Testis (tissue), 3 donors: ENCODE measurements around the gene C2CD3. TPM values are rescaled to one million over a fixed set of nuclear protein-coding genes. Genes with fewer than 3 reads are reported as not detected.

Experiments used
- DNase-seq: peaks from one replicate; pipeline ENCODE4 v3.0.0-alpha.2; 2019
- H3K27ac ChIP-seq, 2 donors: fragments of 200-600 bp; sonication (generic); one replicate each; pipeline ENCODE4 v1.5.1; 2019
- H3K27me3 ChIP-seq: fragments of 200-600 bp; sonication (generic); one replicate; pipeline ENCODE4 v1.5.1; 2019
- H3K36me3 ChIP-seq: fragments of 200-600 bp; sonication (generic); one replicate; pipeline ENCODE4 v1.5.1; 2017; ENCODE audit warnings: low read depth; ENCODE audit errors: missing control alignments
- H3K4me1 ChIP-seq: fragments of 200-600 bp; sonication (generic); one replicate; pipeline ENCODE4 v1.5.1; 2019
- H3K4me3 ChIP-seq, 2 donors: fragments of 200-600 bp; sonication (generic); one replicate each; pipeline ENCODE4 v1.5.1; 2017 to 2019
- H3K9me3 ChIP-seq: fragments of 200-600 bp; sonication (generic); one replicate; pipeline ENCODE4 v1.5.1; 2017
- CTCF ChIP-seq, 3 experiments: fragments of 450-650 bp in 2 of 3; fragments of 200-600 bp in 1 of 3; sonication (generic) in 1 of 3; IDR thresholded peaks; one replicate each; pipeline ENCODE4 v1.5.1; 2016 to 2019; ENCODE audit warnings: antibody characterized with exemption in 3 of 3, mild to moderate bottlenecking in 2 of 3, moderate library complexity in 1 of 3
- POLR2A ChIP-seq: fragments of 450-650 bp; IDR thresholded peaks from one replicate; pipeline ENCODE4 v1.6.1; 2017; ENCODE audit warnings: antibody characterized with exemption, mild to moderate bottlenecking, moderate library complexity
- WGBS, 2 donors: methylation state at CpG; one replicate each; pipeline ENCODE4 v1.1.5; 2018; 5-methylcytosine and 5-hydroxymethylcytosine counted together
- intact Hi-C: fragments of 100-400 bp; cut with DNase I; formaldehyde crosslinking; loops from one replicate; pipeline ENCODE4 v1.15.1; 2023; ENCODE audit warnings: low total_unique reads
- polyA plus RNA-seq: library from polyadenylated mRNA; stranded (reverse); fragments of 350-450 nt; fragmentation: Illumina TruSeq; extraction: RNeasy Lipid Tissue Mini Kit (QIAGEN cat#74804); gene quantifications from one replicate; pipeline ENCODE4 v1.2.3, GENCODE V29; 2014; ENCODE audit warnings: low read depth, low replicate concordance; ENCODE audit not compliant: insufficient read depth
- total RNA-seq, 2 donors: library from RNA; depleted of rRNA; stranded (reverse); fragments of >200 nt; gene quantifications; one replicate each; pipeline ENCODE4 v1.2.3, GENCODE V29; 2016

Gene C2CD3
- total and polyA plus RNA-seq, 3 donors from 2014 or later, result 56.1 to 89.4 (median 59.0) TPM

GRCh38 chr11:74005721-74006517 is 164.9 kb downstream of the C2CD3 start:
- no peak overlapping the region for H3K27ac ChIP-seq
- no peak for TF ChIP-seq CTCF (IDR thresholded peaks at IDR 0.05)
- TF ChIP-seq POLR2A, result no peak
- no peak for DNase-seq
- intact Hi-C loops, result no loop called here
- no peaks in the 10 kb centered on the region for H3K4me1 ChIP-seq
- no peaks in the 10 kb centered on the region for H3K27me3 ChIP-seq
- WGBS, 2 donors, result 95 to 98% methylated on average over 17 to 29 of the region's 29 CpGs
- H3K9me3 ChIP-seq, result no peaks in the 10 kb centered on the region
- no peak overlapping the region for H3K4me3 ChIP-seq
- no peaks in the 10 kb centered on the region for H3K36me3 ChIP-seq

DNA sequence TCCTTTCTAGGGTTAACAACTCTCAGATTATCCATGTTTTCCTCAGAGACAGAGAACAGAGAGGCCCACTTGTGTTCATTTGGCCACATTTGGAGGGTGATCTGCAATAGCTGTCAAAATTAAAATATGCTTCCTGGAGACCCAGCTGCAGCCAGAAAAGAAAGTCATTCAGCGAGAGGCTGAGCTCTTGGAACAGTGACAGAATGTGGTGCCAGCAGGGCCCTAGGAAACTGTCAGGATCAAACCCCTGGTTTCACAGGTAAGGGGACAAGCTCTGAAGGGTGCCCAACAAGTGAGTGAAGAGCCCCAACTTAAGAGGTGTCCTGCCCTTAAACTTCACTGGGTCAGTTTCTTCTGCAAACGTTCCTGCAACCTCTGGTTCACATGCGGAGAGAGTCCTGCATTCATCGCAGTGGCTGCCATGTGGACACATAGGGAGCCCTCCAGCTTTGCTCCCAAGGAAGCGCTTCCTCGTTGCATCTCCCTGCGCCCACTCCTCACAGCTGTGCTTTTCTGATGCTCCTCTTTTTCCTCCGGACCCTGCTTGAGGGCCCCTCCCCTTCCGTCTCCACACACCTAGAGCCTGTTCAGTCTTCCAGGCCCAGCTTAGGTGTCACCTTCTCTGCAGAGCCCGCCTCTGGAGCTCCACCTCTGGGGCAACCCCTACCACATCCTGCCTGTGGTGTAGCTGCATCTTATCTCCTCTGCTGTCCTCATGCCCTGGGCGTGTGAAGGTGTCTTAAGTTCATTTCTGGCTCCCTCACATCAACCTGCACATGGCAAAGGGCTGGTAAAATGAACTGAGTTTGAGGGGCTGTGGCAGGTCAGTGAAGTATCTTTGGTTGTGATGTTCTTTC is 165.8 kb downstream of the C2CD3 start:
- intact Hi-C loops, result no loop called here
- WGBS, 2 donors, result 81 to 86% methylated on average over 11 of the region's 11 CpGs
- no peak for TF ChIP-seq POLR2A
- no peak for TF ChIP-seq CTCF (IDR thresholded peaks at IDR 0.05)
- H3K4me3 ChIP-seq, result no peak overlapping the region
- H3K36me3 ChIP-seq, result no peaks in the 10 kb centered on the region
- no peak overlapping the region for H3K27ac ChIP-seq
- H3K9me3 ChIP-seq, result no peaks in the 10 kb centered on the region
- DNase-seq, result no peak
- H3K27me3 ChIP-seq, result no peaks in the 10 kb centered on the region
- no peaks in the 10 kb centered on the region for H3K4me1 ChIP-seq

DNA sequence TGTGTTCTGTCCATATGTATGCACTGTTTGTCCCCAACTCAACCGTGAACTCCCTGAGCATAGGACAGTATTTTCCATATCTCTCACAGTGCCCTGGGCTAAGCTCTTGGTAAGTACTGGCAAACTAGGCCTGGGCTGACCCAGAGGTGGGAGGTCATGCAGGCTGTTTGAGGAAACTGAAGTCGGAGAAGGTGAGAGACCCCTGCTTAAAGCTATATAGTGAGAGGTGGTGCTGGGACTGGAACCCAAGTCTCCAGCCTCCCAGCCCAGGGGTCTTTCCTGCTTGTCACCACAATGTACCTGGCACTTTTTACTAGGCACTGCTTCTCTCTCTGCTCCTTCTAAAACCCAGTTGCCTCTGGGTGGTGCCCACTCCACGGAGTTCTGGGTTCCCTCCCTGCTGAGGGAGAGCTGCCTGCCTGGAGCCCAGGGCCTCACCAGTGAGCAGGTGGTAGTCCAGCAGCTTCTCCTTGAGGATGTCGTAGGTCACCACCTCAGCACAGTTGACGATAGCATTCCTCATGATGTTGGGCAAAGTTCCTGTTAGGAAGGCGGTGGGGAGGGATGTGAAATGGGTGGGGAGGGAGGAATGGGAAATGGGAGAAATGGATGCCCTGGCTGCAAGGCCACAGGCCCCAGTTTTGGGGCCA is 166.6 kb downstream of the C2CD3 start:
- intact Hi-C loops, result no loop called here
- Histone ChIP-seq H3K9me3 (no peaks in the 10 kb centered on the region), H3K27me3 (no peaks in the 10 kb centered on the region), H3K27ac (no peak overlapping the region), H3K36me3 (no peaks in the 10 kb centered on the region), H3K4me1 (no peaks in the 10 kb centered on the region), H3K4me3 (no peak overlapping the region)
- TF ChIP-seq POLR2A (no peak), CTCF (IDR thresholded peaks at IDR 0.05) (no peak)
- WGBS, 2 donors, result 94 to 98% methylated on average over 5 to 6 of the region's 6 CpGs
- DNase-seq, result no peak

- Histone ChIP-seq H3K9me3 (no peaks in the 10 kb centered on the region), H3K4me1 (no peaks in the 10 kb centered on the region), H3K4me3 (no peak overlapping the region), H3K27me3 (no peaks in the 10 kb centered on the region), H3K27ac (no peak overlapping the region), H3K36me3 (no peaks in the 10 kb centered on the region)
- TF ChIP-seq CTCF (IDR thresholded peaks at IDR 0.05) (no peak), POLR2A (no peak)
- DNase-seq, result no peak
- 90 to 97% methylated on average over 4 of the region's 4 CpGs for WGBS, 2 donors
- intact Hi-C loops, result no loop called here
These were observed 168.0 kb downstream of the C2CD3 start for GRCh38 chr11:74002832-74003231.
